Keratinocyte (primary cell): ENCODE measurements around the gene GRAMD4. TPM values are rescaled to one million over a fixed set of nuclear protein-coding genes. Genes with fewer than 3 reads are reported as not detected.

Experiments
- DNase-seq: peaks from one replicate; pipeline ENCODE4 v3.0.0-alpha.2; 2011; ENCODE audit warnings: low read depth, missing footprints, low spot score
- FAIRE-seq: peaks from 2 replicates; lab custom pipeline; 2011; peaks lifted over from hg19 to GRCh38; lab: Jason Lieb, UNC
- H2AFZ ChIP-seq: 2 replicates; pipeline ENCODE4 v1.6.0; 2012; ENCODE audit warnings: low read length, control low read depth, inconsistent platforms; ENCODE audit not compliant: control insufficient read depth
- H3K27ac ChIP-seq: 2 replicates; pipeline ENCODE4 v1.5.1; 2011; ENCODE audit warnings: low read length; ENCODE audit not compliant: control insufficient read depth, insufficient read depth
- H3K27me3 ChIP-seq: 3 replicates; pipeline ENCODE4 v1.6.0; 2011; ENCODE audit warnings: low read length; ENCODE audit not compliant: control insufficient read depth, insufficient read depth; ENCODE audit errors: extremely low read depth
- H3K36me3 ChIP-seq, 2 experiments: 2 replicates in 1 of 2; 3 replicates in 1 of 2; pipeline ENCODE4 v1.5.1; 2011; ENCODE audit warnings: low read length in 2 of 2, mild to moderate bottlenecking in 1 of 2; ENCODE audit not compliant: control insufficient read depth in 2 of 2, insufficient read depth in 2 of 2; ENCODE audit errors: extremely low read depth in 1 of 2
- H3K4me1 ChIP-seq: 3 replicates; pipeline ENCODE4 v1.5.1; 2011; ENCODE audit warnings: low read length; ENCODE audit not compliant: control insufficient read depth, insufficient read depth; ENCODE audit errors: extremely low read depth
- H3K4me2 ChIP-seq: 3 replicates; pipeline ENCODE4 v1.6.0; 2011; ENCODE audit warnings: low read depth, low read length; ENCODE audit not compliant: control insufficient read depth, insufficient read depth; ENCODE audit errors: extremely low read depth
- H3K4me3 ChIP-seq, 3 experiments: fragments of 200-600 bp in 1 of 3; sonication (generic) in 1 of 3; 2 replicates in 2 of 3; 3 replicates in 1 of 3; pipeline ENCODE4 v1.5.1; 2011 to 2016; ENCODE audit warnings: low read length in 3 of 3, mild to moderate bottlenecking in 3 of 3, control low read depth in 2 of 3, inconsistent platforms in 1 of 3, low read depth in 1 of 3, mixed read lengths in 1 of 3, mixed run types in 1 of 3, moderate library complexity in 1 of 3; ENCODE audit not compliant: control insufficient read depth in 2 of 3, insufficient read depth in 2 of 3; ENCODE audit errors: extremely low read depth in 1 of 3
- H3K79me2 ChIP-seq: 2 replicates; pipeline ENCODE4 v1.6.0; 2012; ENCODE audit warnings: low read length; ENCODE audit not compliant: control insufficient read depth, insufficient read depth
- H3K9ac ChIP-seq: 3 replicates; pipeline ENCODE4 v1.6.0; 2011; ENCODE audit warnings: low read length; ENCODE audit not compliant: control insufficient read depth, insufficient read depth; ENCODE audit errors: extremely low read depth
- H3K9me1 ChIP-seq: 3 replicates; pipeline ENCODE4 v1.6.0; 2011; ENCODE audit warnings: low read length; ENCODE audit not compliant: control insufficient read depth, insufficient read depth; ENCODE audit errors: extremely low read depth
- H3K9me3 ChIP-seq: 2 replicates; pipeline ENCODE4 v1.5.1; 2012; ENCODE audit warnings: low read depth, low read length; ENCODE audit not compliant: control insufficient read depth
- H4K20me1 ChIP-seq: 3 replicates; pipeline ENCODE4 v1.6.0; 2011; ENCODE audit warnings: low read length; ENCODE audit not compliant: control insufficient read depth, insufficient read depth; ENCODE audit errors: extremely low read depth
- CTCF ChIP-seq, 3 experiments: IDR thresholded peaks in 1 of 3; conservative IDR thresholded peaks in 1 of 3; optimal IDR thresholded peaks in 1 of 3; 2 replicates in 2 of 3; 3 replicates in 1 of 3; pipeline versions ENCODE3 to v1.5.1; 2011; ENCODE audit warnings: low read length in 3 of 3, mild to moderate bottlenecking in 3 of 3, moderate library complexity in 2 of 3, control low read depth in 1 of 3, inconsistent platforms in 1 of 3; ENCODE audit not compliant: insufficient read depth in 2 of 3; ENCODE audit errors: extremely low read depth in 1 of 3
- EZH2 ChIP-seq: IDR thresholded peaks from one replicate; pipeline ENCODE4 v1.6.1; 2012; ENCODE audit warnings: inconsistent platforms, mild to moderate bottlenecking, low read length, moderate library complexity
- dilution Hi-C: fragments of 300-500 bp; cut with MboI; formaldehyde crosslinking; loops from one replicate; pipeline ENCODE4 v1.7.0; 2020; ENCODE audit warnings: low sequenced_read_pairs; ENCODE audit not compliant: extremely low pct_ligation_motif_present
- polyA plus RNA-seq, 5 experiments: library from polyadenylated mRNA; depleted of rRNA in 3 of 5; stranded (reverse) in 3 of 5; stranded (forward) in 1 of 5; unstranded in 1 of 5; fragments of >200 nt; gene quantifications; 1 replicate in 1 of 5; 2 replicates in 3 of 5; 3 replicates in 1 of 5; pipeline versions ENCODE4 v1.2.1 to v1.2.3, GENCODE V29; 2011 to 2012; ENCODE audit warnings: missing spikeins in 2 of 5, low read depth in 1 of 5, low replicate concordance in 1 of 5

The GRAMD4 gene
- polyA plus RNA-seq, 1 donor (not counting 4 experiments of a cell fraction or from before 2014, with no cell fraction given), result 17.3 TPM

GRCh38 chr22:46662226-46662625 lies 42.0 kb downstream of the GRAMD4 start:
- peaks cover 26% of the 10 kb centered on the region for H3K4me1 ChIP-seq
- dilution Hi-C loops, result no loop called here
- no peak for FAIRE-seq
- no peaks in the 10 kb centered on the region for H3K9me1 ChIP-seq
- no peak overlapping the region for H3K27ac ChIP-seq
- H3K4me2 ChIP-seq, result no peak overlapping the region
- peaks cover 17% of the 10 kb centered on the region for H4K20me1 ChIP-seq
- no peak overlapping the region for H2AFZ ChIP-seq
- no peak for DNase-seq
- H3K9me3 ChIP-seq, result no peaks in the 10 kb centered on the region
- no peaks in the 10 kb centered on the region for H3K27me3 ChIP-seq
- H3K79me2 ChIP-seq, result no peaks in the 10 kb centered on the region
- TF ChIP-seq CTCF (optimal IDR thresholded peaks at IDR 0.05 in 1 of 3, IDR thresholded peaks at IDR 0.05 in 1 of 3, conservative IDR thresholded peaks at IDR 0.05 in 1 of 3; ENCODE audit: extremely low read depth in 1 of 3, insufficient read depth in 2 of 3, low read length in 3 of 3), result no peak
- no peak for TF ChIP-seq EZH2
- H3K4me3 ChIP-seq, result no peak overlapping the region
- peaks cover 0 to 10% of the 10 kb centered on the region in 2 experiments for H3K36me3 ChIP-seq
- no peak overlapping the region for H3K9ac ChIP-seq

- Histone ChIP-seq H3K27ac (no peak overlapping the region), H3K36me3 (peaks cover 0 to 12% of the 10 kb centered on the region in 2 experiments), H3K9ac (no peak overlapping the region), H3K4me3 (no peak overlapping the region), H3K9me3 (no peaks in the 10 kb centered on the region), H3K4me2 (no peak overlapping the region), H3K9me1 (no peaks in the 10 kb centered on the region), H4K20me1 (peaks cover 17% of the 10 kb centered on the region), H3K79me2 (no peaks in the 10 kb centered on the region), H3K4me1 (peaks cover 22% of the 10 kb centered on the region), H3K27me3 (no peaks in the 10 kb centered on the region), H2AFZ (no peak overlapping the region)
- TF ChIP-seq CTCF (optimal IDR thresholded peaks at IDR 0.05 in 1 of 3, IDR thresholded peaks at IDR 0.05 in 1 of 3, conservative IDR thresholded peaks at IDR 0.05 in 1 of 3; ENCODE audit: extremely low read depth in 1 of 3, insufficient read depth in 2 of 3, low read length in 3 of 3) (no peak), EZH2 (no peak)
- dilution Hi-C loops, result no loop called here
- DNase-seq (no peak), FAIRE-seq (no peak)
These were observed 42.8 kb downstream of the GRAMD4 start for GRCh38 chr22:46663001-46663400.
